ENCODE data around the gene IRF2BPL.
"Not testable (repeated sequence)": the region's sequence is repeated elsewhere in the genome, so short reads cannot be mapped to it uniquely, and the experiment has no call there.

- not testable (repeated sequence) for TF ChIP-seq CTCF (IDR thresholded peaks at IDR 0.05; ENCODE audit: borderline replicate concordance, extremely low read depth, low read length, poor library complexity, severe bottlenecking); EZH2 (IDR thresholded peaks at IDR 0.05; ENCODE audit: borderline replicate concordance, low read depth, low read length, severe bottlenecking)
These were observed 7.1 kb downstream of the IRF2BPL start for GRCh38 chr14:77021424-77021823.

Data from DND-41 (cell line).